GM12878 (cell line): ENCODE data around the gene EBF3. TPM values are rescaled to one million over a fixed set of nuclear protein-coding genes. Genes with fewer than 3 reads are reported as not detected.

Experiments
- ATAC-seq: fragments of 200-7000 bp; cut with Tn5 transposase; 3 replicates; pipeline ENCODE4 v1.9.1; 2020; ENCODE audit warnings: mild to moderate bottlenecking, moderate library complexity
- BruUV-seq: library from RNA; stranded (reverse); fragments of 400-500 nt; replicated peaks from 2 replicates; lab custom pipeline; 2021; lab: Mats Ljungman, UMichigan
- CTCF ChIA-PET: fragments of 300-600 bp; sonication (Branson Sonifier 250); formaldehyde crosslinking; extraction: SDS; loops from one replicate; lab custom pipeline; 2021; ENCODE audit warnings: inconsistent platforms; lab: Yijun Ruan, JAX
- POLR2A ChIA-PET: fragments of 350-600 bp; formaldehyde crosslinking; extraction: SDS; loops from one replicate; lab custom pipeline; 2021; ENCODE audit warnings: inconsistent platforms; lab: Charles Lee
- RAD21 ChIA-PET: fragments of 300-600 bp; sonication (Branson Sonifier 250); formaldehyde crosslinking; loops from one replicate; lab custom pipeline; 2023; ENCODE audit warnings: antibody characterized with exemption; ENCODE audit not compliant: unreplicated experiment; lab: Charles Lee
- SMC1A ChIA-PET: fragments of 300-600 bp; sonication (Branson Sonifier 250); formaldehyde crosslinking; loops from one replicate; lab custom pipeline; 2023; ENCODE audit not compliant: unreplicated experiment, uncharacterized antibody; lab: Charles Lee
- DNase-seq: peaks from one replicate; pipeline ENCODE4 v3.0.0-alpha.2; 2011; ENCODE audit warnings: low read depth, low spot score
- FAIRE-seq: peaks from 3 replicates; lab custom pipeline; 2011; peaks lifted over from hg19 to GRCh38; lab: Jason Lieb, UNC
- H2AFZ ChIP-seq: 2 replicates; pipeline ENCODE4 v1.6.0; 2011; ENCODE audit warnings: low read depth, low read length, control low read depth; ENCODE audit not compliant: control insufficient read depth
- H3K27ac ChIP-seq: 2 replicates; pipeline ENCODE4 v1.5.1; 2011; ENCODE audit warnings: control low read depth; ENCODE audit not compliant: control insufficient read depth, insufficient read depth
- H3K27me3 ChIP-seq, 2 experiments: replicated peaks in 1 of 2; 2 replicates each; pipeline versions ENCODE4 v1.6.0 to v1.6.1; 2011; ENCODE audit warnings: low read length in 1 of 2; ENCODE audit not compliant: control insufficient read depth in 2 of 2, insufficient read depth in 2 of 2
- H3K36me3 ChIP-seq, 2 experiments: 2 replicates each; pipeline ENCODE4 v1.5.1; 2011; ENCODE audit warnings: low read length in 1 of 2; ENCODE audit not compliant: control insufficient read depth in 2 of 2, insufficient read depth in 2 of 2
- H3K4me1 ChIP-seq: 2 replicates; pipeline ENCODE4 v1.6.1; 2011; ENCODE audit warnings: mild to moderate bottlenecking, low read length, moderate library complexity, mixed read lengths; ENCODE audit not compliant: control insufficient read depth, insufficient read depth
- H3K4me2 ChIP-seq: 2 replicates; pipeline ENCODE4 v1.6.0; 2011; ENCODE audit warnings: control low read depth; ENCODE audit not compliant: control insufficient read depth, insufficient read depth
- H3K4me3 ChIP-seq: fragments of 200-600 bp; sonication (generic); 2 replicates; pipeline ENCODE4 v1.5.1; 2016
- H3K79me2 ChIP-seq: 2 replicates; pipeline ENCODE4 v1.6.0; 2011; ENCODE audit warnings: low read length; ENCODE audit not compliant: control insufficient read depth, insufficient read depth
- H3K9ac ChIP-seq: 2 replicates; pipeline ENCODE4 v1.8.0; 2011; ENCODE audit warnings: low read length, control low read depth, mixed read lengths; ENCODE audit not compliant: control insufficient read depth, insufficient read depth
- H3K9me3 ChIP-seq: replicated peaks from 3 replicates; pipeline ENCODE4 v1.5.1; 2011; ENCODE audit warnings: mild to moderate bottlenecking, low read length; ENCODE audit not compliant: control insufficient read depth, insufficient read depth
- H4K20me1 ChIP-seq: 2 replicates; pipeline ENCODE4 v1.6.0; 2011; ENCODE audit not compliant: control insufficient read depth, insufficient read depth
- BRCA1 ChIP-seq: IDR thresholded peaks from 2 replicates; pipeline ENCODE4 v1.6.1; 2011; ENCODE audit warnings: low read depth, low read length, improper control_type of control experiment
- CHD1 ChIP-seq: IDR thresholded peaks from 2 replicates; pipeline ENCODE4 v1.6.1; 2012; ENCODE audit warnings: low read depth, low read length, improper control_type of control experiment
- CHD4 ChIP-seq: fragments of 200-600 bp; sonication (generic); IDR thresholded peaks from 2 replicates; pipeline ENCODE4 v1.6.1; 2016; ENCODE audit warnings: mild to moderate bottlenecking
- EGR1 ChIP-seq, 2 experiments: IDR thresholded peaks; 1 replicate in 1 of 2; 2 replicates in 1 of 2; pipeline ENCODE4 v1.6.1; 2011 to 2012; ENCODE audit warnings: low read depth in 2 of 2, low read length in 2 of 2, borderline replicate concordance in 1 of 2, mild to moderate bottlenecking in 1 of 2, moderate library complexity in 1 of 2
- KAT2A ChIP-seq: conservative IDR thresholded peaks from 2 replicates; pipeline ENCODE4 v1.6.1; 2011; ENCODE audit warnings: low read depth, low read length; ENCODE audit not compliant: control insufficient read depth
- POLR2AphosphoS2 ChIP-seq: IDR thresholded peaks from 2 replicates; pipeline ENCODE4 v1.6.1; 2011; ENCODE audit warnings: low read depth, mild to moderate bottlenecking, low read length, improper control_type of control experiment, moderate library complexity
- POLR2AphosphoS5 ChIP-seq: IDR thresholded peaks from 2 replicates; pipeline ENCODE4 v1.6.1; 2011; ENCODE audit warnings: mild to moderate bottlenecking, low read length, inconsistent platforms
- STAT3 ChIP-seq: IDR thresholded peaks from 2 replicates; pipeline ENCODE4 v1.6.1; 2011; ENCODE audit warnings: low read depth, low read length, improper control_type of control experiment
- TCF3 ChIP-seq: IDR thresholded peaks from 2 replicates; pipeline ENCODE4 v1.6.1; 2012; ENCODE audit warnings: low read depth, mild to moderate bottlenecking, low read length, borderline replicate concordance; ENCODE audit not compliant: insufficient read depth
- WGBS: methylation state at CpG from one replicate; pipeline ENCODE4 v1.1.6; 2016; ENCODE audit warnings: low lambda C conversion rate; ENCODE audit not compliant: insufficient replicate concordance, insufficient coverage; ENCODE audit errors: missing lambda C conversion rate; 5-methylcytosine and 5-hydroxymethylcytosine counted together
- in situ Hi-C: fragments of 300-500 bp; cut with MboI; formaldehyde crosslinking; loops from 9 replicates; pipeline ENCODE4 v1.14.3; 2018; ENCODE audit warnings: mixed read lengths
- intact Hi-C: fragments of 100-400 bp; cut with micrococcal nuclease; formaldehyde crosslinking; loops from one replicate; pipeline ENCODE4 v1.14.2; 2022; ENCODE audit not compliant: unreplicated experiment
- polyA plus RNA-seq, 11 experiments: library from polyadenylated mRNA; depleted of rRNA in 4 of 11; unstranded in 6 of 11; stranded (reverse) in 5 of 11; fragments of >200 nt; fragmentation: Nextera tagmentation in 4 of 11; fragmentation: Illumina TruSeq in 1 of 11; extraction: Ambion mirVana in 4 of 11; extraction: Trizol in 1 of 11; gene quantifications; 1 replicate in 1 of 11; 2 replicates in 10 of 11; pipeline versions ENCODE4 v1.2.1 to v1.2.3, GENCODE V29; 2011 to 2016; ENCODE audit warnings: inconsistent platforms in 2 of 11, missing spikeins in 2 of 11, low read depth in 1 of 11
- total RNA-seq, 4 experiments: library from RNA; depleted of rRNA in 3 of 4; stranded (reverse); fragments of >200 nt in 3 of 4; fragmentation: Illumina TruSeq in 1 of 4; extraction: Trizol in 1 of 4; gene quantifications; 2 replicates each; pipeline versions ENCODE4 v1.2.1 to v1.2.3, GENCODE V29; 2013 to 2021
- TF ChIP-seq, protein P1 (sequence below): fragments of 450-650 bp; IDR thresholded peaks from 2 replicates; pipeline ENCODE4 v1.6.1; 2017; ENCODE audit warnings: borderline replicate concordance

The EBF3 gene
- total and polyA plus RNA-seq, 10 of the 15 experiments (the other 5 are each of a cell fraction or from before 2014, with no cell fraction given), result not detected

DNA sequence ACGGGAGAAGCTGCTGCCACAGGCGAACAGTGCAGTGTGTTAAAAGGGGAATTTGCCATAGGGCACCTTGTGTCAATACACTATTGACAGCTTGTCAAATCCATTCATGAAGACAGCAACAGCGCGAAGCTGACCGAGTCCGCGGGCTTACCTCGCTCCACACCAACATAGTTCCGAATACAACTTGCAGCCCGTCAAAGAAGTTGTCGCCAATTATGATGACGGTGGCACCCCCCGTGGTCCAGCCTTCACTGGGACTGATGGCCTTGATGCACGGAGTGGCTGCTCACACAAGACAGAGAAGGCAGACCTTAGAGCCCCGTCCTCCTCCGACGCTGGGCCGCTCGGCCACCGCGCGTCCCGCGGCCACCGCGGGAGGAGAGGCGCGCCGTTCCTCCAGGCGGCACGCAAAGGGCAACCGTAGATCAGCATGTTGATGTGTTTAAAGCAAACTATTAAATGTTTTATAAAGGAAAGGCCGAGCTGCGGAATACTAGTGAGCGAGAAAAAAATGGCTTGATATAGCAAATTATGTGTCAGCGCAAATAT lies 96.4 kb downstream of the EBF3 start (continued):
- TF ChIP-seq KAT2A (no peak), CHD4 (no peak), POLR2AphosphoS5 (no peak), STAT3 (no peak)
- TF ChIP-seq, protein P1, sequence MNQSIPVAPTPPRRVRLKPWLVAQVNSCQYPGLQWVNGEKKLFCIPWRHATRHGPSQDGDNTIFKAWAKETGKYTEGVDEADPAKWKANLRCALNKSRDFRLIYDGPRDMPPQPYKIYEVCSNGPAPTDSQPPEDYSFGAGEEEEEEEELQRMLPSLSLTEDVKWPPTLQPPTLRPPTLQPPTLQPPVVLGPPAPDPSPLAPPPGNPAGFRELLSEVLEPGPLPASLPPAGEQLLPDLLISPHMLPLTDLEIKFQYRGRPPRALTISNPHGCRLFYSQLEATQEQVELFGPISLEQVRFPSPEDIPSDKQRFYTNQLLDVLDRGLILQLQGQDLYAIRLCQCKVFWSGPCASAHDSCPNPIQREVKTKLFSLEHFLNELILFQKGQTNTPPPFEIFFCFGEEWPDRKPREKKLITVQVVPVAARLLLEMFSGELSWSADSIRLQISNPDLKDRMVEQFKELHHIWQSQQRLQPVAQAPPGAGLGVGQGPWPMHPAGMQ, result no peak

DNA sequence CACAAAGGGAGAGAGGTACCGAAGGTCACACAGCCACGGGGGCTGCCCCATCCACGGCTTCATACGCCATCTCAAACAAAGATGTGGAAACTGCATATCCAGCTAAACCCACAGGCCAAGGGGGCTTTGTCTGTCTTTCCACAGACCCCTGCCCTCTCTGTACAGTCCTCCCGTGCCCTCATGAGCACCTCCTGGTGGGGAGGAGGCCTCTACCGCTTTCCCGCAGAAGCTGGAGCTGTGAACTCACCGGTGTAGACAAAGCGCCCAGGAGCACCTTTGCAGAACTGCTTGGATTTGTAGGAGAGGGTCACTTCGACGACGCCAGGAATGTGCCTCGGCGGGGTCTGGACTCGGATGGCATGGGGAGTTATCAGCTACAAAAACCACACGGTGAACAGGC lies 97.2 kb downstream of the EBF3 start:
- FAIRE-seq (no peak), DNase-seq (no peak), ATAC-seq (no peak)
- SMC1A ChIA-PET, result no interaction called here
- no peak for TF ChIP-seq CHD1
- TF ChIP-seq EGR1 (IDR thresholded peaks at IDR 0.05; ENCODE audit: borderline replicate concordance in 1 of 2, low read depth in 2 of 2, low read length in 2 of 2), result no peak
- TF ChIP-seq BRCA1, result no peak
- no peak for TF ChIP-seq TCF3
- TF ChIP-seq POLR2AphosphoS2, result no peak
- intact Hi-C loops (no loop called here), in situ Hi-C loops (no loop called here)
- Histone ChIP-seq H3K9ac (no peak overlapping the region), H4K20me1 (no peaks in the 10 kb centered on the region), H3K4me1 (no peaks in the 10 kb centered on the region), H3K27me3 (no peaks in the 10 kb centered on the region), H3K36me3 (no peaks in the 10 kb centered on the region), H2AFZ (no peak overlapping the region), H3K9me3 (no peaks in the 10 kb centered on the region), H3K4me3 (no peak overlapping the region), H3K4me2 (no peak overlapping the region), H3K27ac (no peak overlapping the region), H3K79me2 (no peaks in the 10 kb centered on the region)
- no TSS peak for BruUV-seq
- CTCF ChIA-PET, result no interaction called here
- RAD21 ChIA-PET, result no interaction called here
- POLR2A ChIA-PET, result no interaction called here
- WGBS, result 72% methylated on average over 16 of the region's 16 CpGs
